ENCODE data around the gene ZNF776.

DNA sequence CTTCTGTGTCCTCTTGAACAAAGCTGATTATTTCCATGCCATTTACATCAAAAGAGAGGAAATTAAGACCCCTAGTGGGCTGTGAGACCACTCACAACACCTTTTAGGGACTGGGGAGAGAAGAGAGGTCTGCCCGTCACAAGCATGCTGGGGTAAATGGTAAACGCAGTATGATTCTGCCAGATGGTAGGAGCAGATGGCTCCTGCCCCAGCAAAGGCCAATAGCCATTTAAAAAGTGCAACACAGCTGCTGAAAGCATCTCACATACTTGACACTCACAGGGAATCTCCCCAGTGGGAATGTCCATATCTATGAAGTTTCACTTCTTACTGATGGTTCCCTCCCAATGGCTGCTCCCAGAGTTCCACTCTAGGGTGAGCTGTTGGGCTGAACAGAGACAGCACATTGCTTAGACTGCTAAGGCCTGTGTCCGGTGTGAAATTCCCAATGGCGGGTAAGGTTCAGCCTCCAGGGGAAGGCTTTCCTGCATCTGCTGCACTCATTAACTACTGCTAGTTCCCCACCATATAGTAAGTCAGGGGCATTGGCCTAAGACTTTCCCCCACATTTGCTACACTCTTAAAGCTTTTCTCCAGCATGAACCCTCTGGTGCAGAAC, 26.6 kb upstream of the ZNF776 start:
- TF ChIP-seq POLR2A (IDR thresholded peaks at IDR 0.05) (no peak), EP300 (IDR thresholded peaks at IDR 0.05; ENCODE audit: low read depth) (no peak), POLR2AphosphoS5 (IDR thresholded peaks at IDR 0.05) (no peak)
- TF ChIP-seq, protein P1, sequence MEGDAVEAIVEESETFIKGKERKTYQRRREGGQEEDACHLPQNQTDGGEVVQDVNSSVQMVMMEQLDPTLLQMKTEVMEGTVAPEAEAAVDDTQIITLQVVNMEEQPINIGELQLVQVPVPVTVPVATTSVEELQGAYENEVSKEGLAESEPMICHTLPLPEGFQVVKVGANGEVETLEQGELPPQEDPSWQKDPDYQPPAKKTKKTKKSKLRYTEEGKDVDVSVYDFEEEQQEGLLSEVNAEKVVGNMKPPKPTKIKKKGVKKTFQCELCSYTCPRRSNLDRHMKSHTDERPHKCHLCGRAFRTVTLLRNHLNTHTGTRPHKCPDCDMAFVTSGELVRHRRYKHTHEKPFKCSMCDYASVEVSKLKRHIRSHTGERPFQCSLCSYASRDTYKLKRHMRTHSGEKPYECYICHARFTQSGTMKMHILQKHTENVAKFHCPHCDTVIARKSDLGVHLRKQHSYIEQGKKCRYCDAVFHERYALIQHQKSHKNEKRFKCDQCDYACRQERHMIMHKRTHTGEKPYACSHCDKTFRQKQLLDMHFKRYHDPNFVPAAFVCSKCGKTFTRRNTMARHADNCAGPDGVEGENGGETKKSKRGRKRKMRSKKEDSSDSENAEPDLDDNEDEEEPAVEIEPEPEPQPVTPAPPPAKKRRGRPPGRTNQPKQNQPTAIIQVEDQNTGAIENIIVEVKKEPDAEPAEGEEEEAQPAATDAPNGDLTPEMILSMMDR (IDR thresholded peaks at IDR 0.05): no peak

All from transverse colon (tissue), 4 donors.